ENCODE measurements around the gene PDIA4.

The PDIA4 gene

GRCh38 chr7:149007611-149008010 lies 20.7 kb downstream of the PDIA4 start:
- no peak for TF ChIP-seq ZFX (IDR thresholded peaks at IDR 0.05; ENCODE audit: borderline replicate concordance)
- TF ChIP-seq, protein P1, sequence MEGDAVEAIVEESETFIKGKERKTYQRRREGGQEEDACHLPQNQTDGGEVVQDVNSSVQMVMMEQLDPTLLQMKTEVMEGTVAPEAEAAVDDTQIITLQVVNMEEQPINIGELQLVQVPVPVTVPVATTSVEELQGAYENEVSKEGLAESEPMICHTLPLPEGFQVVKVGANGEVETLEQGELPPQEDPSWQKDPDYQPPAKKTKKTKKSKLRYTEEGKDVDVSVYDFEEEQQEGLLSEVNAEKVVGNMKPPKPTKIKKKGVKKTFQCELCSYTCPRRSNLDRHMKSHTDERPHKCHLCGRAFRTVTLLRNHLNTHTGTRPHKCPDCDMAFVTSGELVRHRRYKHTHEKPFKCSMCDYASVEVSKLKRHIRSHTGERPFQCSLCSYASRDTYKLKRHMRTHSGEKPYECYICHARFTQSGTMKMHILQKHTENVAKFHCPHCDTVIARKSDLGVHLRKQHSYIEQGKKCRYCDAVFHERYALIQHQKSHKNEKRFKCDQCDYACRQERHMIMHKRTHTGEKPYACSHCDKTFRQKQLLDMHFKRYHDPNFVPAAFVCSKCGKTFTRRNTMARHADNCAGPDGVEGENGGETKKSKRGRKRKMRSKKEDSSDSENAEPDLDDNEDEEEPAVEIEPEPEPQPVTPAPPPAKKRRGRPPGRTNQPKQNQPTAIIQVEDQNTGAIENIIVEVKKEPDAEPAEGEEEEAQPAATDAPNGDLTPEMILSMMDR (IDR thresholded peaks at IDR 0.05) = peak; percentile 20; the same call in 1 of the 2 replicates
- H3K27ac ChIP-seq = peak overlapping the region; percentile 5; the same call in 1 of the 2 replicates

DNA sequence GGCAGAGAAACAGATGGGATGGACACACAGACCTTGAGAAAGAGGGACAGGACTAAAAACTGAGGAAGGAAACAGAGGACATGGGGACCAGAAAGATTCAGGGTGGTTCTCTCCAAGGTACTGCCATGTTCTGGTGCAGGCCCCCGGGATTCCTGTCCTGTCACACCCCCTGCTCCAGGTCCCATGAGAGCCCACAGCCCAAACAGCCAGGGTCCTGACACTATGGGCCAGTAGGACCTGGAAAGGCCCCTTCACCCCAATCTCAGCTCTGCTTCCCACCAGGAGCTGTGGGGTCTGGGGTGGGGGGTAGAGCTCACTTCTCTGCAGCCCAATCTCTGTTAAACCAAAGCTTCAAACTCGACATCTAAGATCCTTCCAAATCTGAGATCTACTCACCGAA lies 21.2 kb downstream of the PDIA4 start:
- peak overlapping the region; percentile 5; the same call in 1 of the 2 replicates for H3K27ac ChIP-seq
- TF ChIP-seq, protein P1 (IDR thresholded peaks at IDR 0.05) = no peak
- TF ChIP-seq ZFX (IDR thresholded peaks at IDR 0.05; ENCODE audit: borderline replicate concordance) = no peak

DNA sequence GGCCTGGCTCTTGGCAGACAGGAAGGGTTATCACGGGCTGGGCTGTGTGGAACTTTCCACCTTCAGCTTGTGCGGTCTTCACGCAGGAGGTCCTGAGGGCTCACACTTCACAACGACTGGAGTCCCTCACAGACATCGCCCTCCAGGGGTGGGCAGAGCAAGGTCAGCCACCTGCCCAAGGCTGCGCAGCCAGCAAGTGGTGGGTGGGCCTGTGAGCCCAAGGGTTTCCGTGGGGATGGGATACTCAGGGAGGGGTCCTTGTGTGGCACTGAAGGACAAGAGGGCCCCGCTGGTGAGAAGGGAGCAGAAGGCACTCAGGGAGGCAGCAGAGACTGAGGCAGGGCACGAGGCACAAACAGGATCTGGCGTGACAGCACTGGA lies 22.0 kb downstream of the PDIA4 start:
- H3K27ac ChIP-seq = no peak overlapping the region
- TF ChIP-seq ZFX (IDR thresholded peaks at IDR 0.05; ENCODE audit: borderline replicate concordance) = no peak
- TF ChIP-seq, protein P1 (IDR thresholded peaks at IDR 0.05) = no peak

DNA sequence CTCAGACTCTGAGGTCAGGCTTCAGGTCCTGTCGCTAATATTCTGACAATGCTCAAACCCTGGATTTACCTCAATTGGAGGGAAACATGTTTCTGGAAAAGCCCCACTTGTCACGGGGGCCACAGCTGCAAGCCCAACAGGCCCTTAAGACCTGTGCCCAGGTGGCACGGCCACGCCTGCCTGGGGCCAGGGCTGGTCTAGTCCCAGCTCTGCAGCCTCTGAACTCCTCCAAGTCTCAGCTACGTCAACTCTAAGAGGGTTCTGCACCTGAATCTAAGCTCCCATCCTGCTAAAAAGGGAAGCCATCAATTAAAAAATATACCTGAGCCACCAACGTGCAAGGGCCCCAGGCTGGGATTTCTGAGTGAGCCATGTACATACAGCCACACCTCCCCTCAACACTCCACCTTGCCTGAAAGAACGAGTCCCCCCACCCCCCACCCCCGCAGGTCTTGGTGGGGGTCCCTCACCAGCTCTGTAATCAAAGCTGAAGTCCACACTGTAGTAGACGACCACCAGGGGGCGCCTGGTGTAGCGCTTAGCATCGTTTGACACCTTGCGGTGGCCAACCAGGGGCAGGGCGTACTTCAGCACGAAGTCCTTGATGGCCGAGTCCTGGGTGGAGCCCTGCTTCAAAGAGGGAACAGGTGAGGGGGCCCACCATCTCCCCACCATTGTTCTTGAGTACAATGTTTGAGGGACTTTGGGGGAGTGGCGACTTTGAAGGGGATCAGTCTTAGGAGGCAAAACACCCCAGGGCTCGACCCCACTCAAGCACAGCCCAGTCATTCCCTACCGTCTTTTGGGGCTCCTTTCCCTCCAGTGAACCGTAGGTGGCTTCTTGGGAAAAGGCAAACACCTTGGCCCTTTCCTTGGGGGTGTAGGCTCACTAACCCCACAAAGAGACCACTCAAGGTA lies 22.6 kb downstream of the PDIA4 start:
- TF ChIP-seq ZFX (IDR thresholded peaks at IDR 0.05; ENCODE audit: borderline replicate concordance) = no peak
- TF ChIP-seq, protein P1 (IDR thresholded peaks at IDR 0.05) = peak; percentile 97
- no peak overlapping the region for H3K27ac ChIP-seq

DNA sequence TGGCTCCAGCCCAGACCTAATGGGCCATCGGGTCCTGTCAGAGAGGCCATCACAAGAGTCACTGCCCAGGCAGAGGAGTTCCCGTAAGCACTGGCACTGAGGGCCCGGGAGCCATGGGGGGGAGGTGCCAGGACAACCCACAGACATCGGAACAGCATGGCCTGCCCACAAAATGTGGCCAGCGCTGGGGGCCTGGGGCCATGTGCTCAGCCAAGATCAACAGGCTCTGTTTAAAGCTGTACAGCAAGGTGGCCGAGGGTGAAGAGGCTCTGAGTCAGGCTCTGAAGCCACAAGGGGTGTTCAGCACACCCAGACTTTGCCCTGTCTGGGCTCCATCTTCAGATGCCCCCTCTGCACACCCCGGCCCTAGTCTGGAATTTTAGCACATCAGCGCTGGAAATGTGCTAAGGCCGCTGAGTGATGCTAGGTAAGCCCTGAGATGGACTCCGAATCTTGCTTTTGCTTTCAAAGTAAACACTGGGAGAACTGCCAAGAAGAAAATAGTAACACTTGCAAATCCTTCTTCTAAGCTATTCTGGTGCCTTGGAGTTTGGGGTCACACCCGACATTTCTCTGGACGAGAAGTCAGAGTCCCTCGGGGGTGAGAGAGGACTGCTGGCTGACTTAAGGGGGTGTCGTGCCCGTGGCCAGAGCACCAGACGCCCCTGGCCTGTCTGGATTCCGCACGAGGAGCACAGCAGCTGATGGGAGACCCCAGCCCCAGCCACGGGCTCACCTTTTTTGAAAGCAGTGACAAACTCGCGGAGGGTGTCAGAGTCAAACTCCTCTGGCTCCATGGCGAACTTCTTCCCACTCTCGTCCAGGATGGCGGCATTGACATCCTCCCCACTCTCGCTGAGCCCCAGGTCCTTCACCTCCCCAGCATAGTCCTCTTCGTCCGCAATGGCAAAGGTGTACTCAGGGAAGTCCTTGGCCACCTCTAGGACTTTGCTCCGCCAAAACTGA lies 23.6 kb downstream of the PDIA4 start:
- TF ChIP-seq, protein P1 (IDR thresholded peaks at IDR 0.05) = no peak
- no peak for TF ChIP-seq ZFX (IDR thresholded peaks at IDR 0.05; ENCODE audit: borderline replicate concordance)
- no peak overlapping the region for H3K27ac ChIP-seq

DNA sequence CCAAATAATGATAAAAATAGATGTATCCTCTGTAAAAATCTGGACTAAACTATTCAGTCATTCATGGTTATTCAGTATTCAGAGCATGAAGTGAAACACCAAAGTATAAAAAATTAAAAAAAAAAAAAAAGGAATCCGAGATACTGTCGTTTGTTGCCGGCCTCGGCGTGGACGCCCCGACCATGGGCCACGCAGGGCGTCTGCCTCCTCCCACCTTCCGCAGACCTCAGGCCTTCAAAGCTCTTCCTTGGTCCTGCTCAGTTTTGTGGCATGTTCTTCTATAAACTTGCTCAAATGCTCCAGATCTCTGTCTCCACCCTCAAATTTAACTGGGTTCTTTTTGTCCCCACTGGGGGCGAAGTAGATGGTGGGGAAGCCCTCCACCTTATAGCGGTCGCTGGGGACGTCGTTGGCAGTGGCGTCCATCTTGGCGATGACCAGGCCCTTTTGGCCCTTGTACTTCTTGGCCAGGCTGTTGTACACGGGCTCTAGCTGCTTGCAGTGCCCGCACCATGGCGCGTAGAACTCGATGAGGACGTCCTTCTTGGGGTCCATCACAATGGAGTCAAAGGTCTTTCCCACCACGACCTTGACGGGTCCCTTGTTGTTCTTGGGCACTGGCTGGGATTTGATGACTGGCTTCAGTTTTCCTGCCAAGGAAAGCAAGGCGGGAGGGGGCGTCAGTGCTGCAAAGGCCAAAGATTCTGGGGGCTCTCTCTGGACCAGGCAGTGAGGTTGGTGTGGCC lies 24.6 kb downstream of the PDIA4 start:
- no peak overlapping the region for H3K27ac ChIP-seq
- TF ChIP-seq ZFX (IDR thresholded peaks at IDR 0.05; ENCODE audit: borderline replicate concordance) = no peak
- TF ChIP-seq, protein P1 (IDR thresholded peaks at IDR 0.05) = no peak
